Activated CD4-positive, alpha-beta T cell treated with anti-CD3 and anti-CD28 coated beads, Interleukin-2, amount 50 U/mL, for 24 hours (primary cell): Measurements from ENCODE around the gene IL18BP.

Experiments
- DNase-seq, 2 donors: peaks; one replicate each; pipeline ENCODE4 v3.0.0-alpha.2; 2020; ENCODE audit warnings: low read depth in 1 of 2, low spot score in 1 of 2

Gene IL18BP

GRCh38 chr11:72041364-72042063 is 42.8 kb downstream of the IL18BP start:
- peak; percentile 4 to 14 for DNase-seq

DNA sequence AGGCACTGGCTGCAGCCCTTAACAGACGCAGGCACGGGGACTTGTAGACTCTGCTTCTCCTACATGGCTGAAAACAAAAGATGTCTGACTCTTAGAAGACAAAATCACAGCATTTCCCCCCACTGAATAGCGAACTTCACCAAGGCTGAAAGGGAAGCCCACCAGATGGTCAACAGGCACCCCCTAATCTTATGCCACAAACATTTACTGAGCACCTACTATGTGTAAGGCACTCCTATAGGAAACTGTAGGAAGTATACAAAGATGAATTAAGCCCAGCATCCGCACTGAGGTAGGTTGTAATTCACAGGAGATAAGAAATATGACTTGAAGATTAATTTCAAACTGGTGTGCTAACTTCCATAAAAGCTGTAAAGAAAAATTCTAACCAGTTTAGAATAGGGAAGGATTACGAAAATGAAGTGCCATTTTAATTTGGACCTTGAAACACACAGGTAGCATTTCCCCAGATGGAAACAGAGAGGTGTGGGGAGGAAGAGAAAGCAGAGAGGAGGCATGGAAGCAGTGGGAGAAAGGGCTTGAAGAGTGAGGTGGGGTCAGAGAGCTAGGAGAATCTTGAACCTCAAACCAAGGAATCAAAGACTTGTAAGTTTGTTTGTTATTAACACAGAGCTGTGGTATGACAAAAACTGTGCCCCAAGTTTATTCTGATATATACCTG is 43.5 kb downstream of the IL18BP start:
- DNase-seq, result no peak

- no peak for DNase-seq
These were observed 47.1 kb downstream of the IL18BP start for GRCh38 chr11:72045849-72046248.

GRCh38 chr11:72048766-72049460 is 50.2 kb downstream of the IL18BP start:
- DNase-seq, result no peak
